SK-N-SH (cell line): ENCODE measurements around the gene PARD3B. TPM values are rescaled to one million over a fixed set of nuclear protein-coding genes. Genes with fewer than 3 reads are reported as not detected.
A peak's percentile ranks its signal among the peaks of the same experiment; 100 is the strongest.

Experiments
- CTCF ChIA-PET: fragments of 300-600, 350-600 bp; formaldehyde crosslinking; extraction: SDS; loops from one replicate; lab custom pipeline; 2021; lab: Yijun Ruan, JAX
- POLR2A ChIA-PET: fragments of 350-600 bp; sonication (Branson Sonifier 250); formaldehyde crosslinking; extraction: SDS; loops from one replicate; lab custom pipeline; 2020; ENCODE audit warnings: antibody characterized with exemption, inconsistent platforms; lab: Yijun Ruan, JAX
- DNase-seq: peaks from one replicate; pipeline ENCODE4 v3.0.0; 2012
- H2AFZ ChIP-seq: fragments of 200-600 bp; sonication (generic); 2 replicates; pipeline ENCODE4 v1.8.1; 2016; ENCODE audit warnings: antibody characterized with exemption, mild to moderate bottlenecking, low read depth
- H3F3A ChIP-seq: fragments of 200-600 bp; sonication (generic); replicated peaks from 2 replicates; pipeline ENCODE3; 2016; ENCODE audit warnings: antibody characterized with exemption, mild to moderate bottlenecking; ENCODE audit not compliant: insufficient read depth
- H3K27ac ChIP-seq, 2 experiments: fragments of 200-500 bp in 1 of 2; fragments of 200-600 bp in 1 of 2; sonication (Bioruptor generic) in 1 of 2; sonication (generic), shearing (Covaris generic) in 1 of 2; 2 replicates each; pipeline versions ENCODE4 v1.5.1 to v1.6.1; 2014 to 2016; ENCODE audit warnings: low read depth in 2 of 2, inconsistent platforms in 1 of 2, low read length in 1 of 2, mild to moderate bottlenecking in 1 of 2, mixed read lengths in 1 of 2
- H3K27me3 ChIP-seq: fragments of 200-600 bp; sonication (generic), shearing (Covaris generic); 2 replicates; pipeline ENCODE4 v1.6.1; 2016; ENCODE audit warnings: mixed run types; ENCODE audit not compliant: insufficient read depth
- H3K36me3 ChIP-seq, 2 experiments: fragments of 200-500 bp in 1 of 2; fragments of 200-600 bp in 1 of 2; sonication (Bioruptor generic) in 1 of 2; sonication (generic) in 1 of 2; replicated peaks in 1 of 2; 2 replicates each; pipeline versions ENCODE3 to v1.5.1; 2014 to 2016; ENCODE audit warnings: low read length in 1 of 2, mild to moderate bottlenecking in 1 of 2; ENCODE audit not compliant: insufficient read depth in 2 of 2, control insufficient read depth in 1 of 2
- H3K4me1 ChIP-seq, 2 experiments: fragments of 200-500 bp in 1 of 2; fragments of 200-600 bp in 1 of 2; sonication (Bioruptor generic) in 1 of 2; sonication (generic), shearing (Covaris generic) in 1 of 2; 2 replicates each; pipeline versions ENCODE4 v1.5.1 to v1.6.1; 2014 to 2016; ENCODE audit warnings: low read depth in 1 of 2, low read length in 1 of 2, mixed run types in 1 of 2; ENCODE audit not compliant: insufficient read depth in 2 of 2, control insufficient read depth in 1 of 2
- H3K4me2 ChIP-seq: fragments of 200-600 bp; sonication (generic), shearing (Covaris generic); 2 replicates; pipeline ENCODE4 v1.6.1; 2017; ENCODE audit warnings: mixed run types
- H3K4me3 ChIP-seq, 2 experiments: fragments of 200-500 bp in 1 of 2; fragments of 200-600 bp in 1 of 2; sonication (Bioruptor generic) in 1 of 2; sonication (generic), shearing (Covaris generic) in 1 of 2; 2 replicates each; pipeline versions ENCODE4 v1.5.1 to v1.8.1; 2014 to 2016; ENCODE audit warnings: low read depth in 2 of 2, inconsistent platforms in 1 of 2, low read length in 1 of 2, mild to moderate bottlenecking in 1 of 2, mixed read lengths in 1 of 2, moderate library complexity in 1 of 2
- H3K79me2 ChIP-seq: fragments of 200-600 bp; sonication (generic); 2 replicates; pipeline ENCODE4 v1.8.1; 2017; ENCODE audit warnings: mild to moderate bottlenecking; ENCODE audit not compliant: insufficient read depth
- H3K9ac ChIP-seq: fragments of 200-600 bp; sonication (generic); 2 replicates; pipeline ENCODE4 v1.6.1; 2017; ENCODE audit warnings: mixed run types
- H3K9me2 ChIP-seq: fragments of 200-600 bp; sonication (generic); 2 replicates; pipeline ENCODE4 v1.6.1; 2017; ENCODE audit warnings: mixed run types
- H3K9me3 ChIP-seq: fragments of 200-600 bp; sonication (generic); 2 replicates; pipeline ENCODE4 v1.6.1; 2017; ENCODE audit warnings: mixed run types, mild to moderate bottlenecking, moderate library complexity
- H4K20me1 ChIP-seq: fragments of 200-600 bp; sonication (generic); 2 replicates; pipeline ENCODE4 v1.6.1; 2017; ENCODE audit warnings: mild to moderate bottlenecking, mixed run types; ENCODE audit not compliant: insufficient read depth
- CHD2 ChIP-seq: fragments of 150-350 bp; IDR thresholded peaks from 2 replicates; pipeline ENCODE4 v1.6.1; 2018; ENCODE audit warnings: low read length; ENCODE audit not compliant: partially characterized antibody
- GATA2 ChIP-seq: sonication (generic); formaldehyde crosslinking; IDR thresholded peaks from 2 replicates; pipeline ENCODE4 v1.5.0; 2020; ENCODE audit warnings: mild to moderate bottlenecking, missing genetic modification reagents
- JUND ChIP-seq: IDR thresholded peaks from 2 replicates; pipeline ENCODE4 v1.4.0; 2012
- NFIC ChIP-seq: IDR thresholded peaks from 2 replicates; pipeline ENCODE4 v1.4.0; 2012; ENCODE audit warnings: borderline replicate concordance
- NRF1 ChIP-seq: IDR thresholded peaks from 2 replicates; pipeline ENCODE4 v1.6.1; 2012; ENCODE audit warnings: low read depth, mild to moderate bottlenecking, low read length
- POLR2AphosphoS5 ChIP-seq: IDR thresholded peaks from 2 replicates; pipeline ENCODE4 v1.6.1; 2012; ENCODE audit warnings: low read depth, low read length
- SMC3 ChIP-seq: IDR thresholded peaks from 2 replicates; pipeline ENCODE4 v1.6.1; 2012; ENCODE audit warnings: low read depth, low read length, improper control_type of control experiment
- whole genome bisulfite sequencing: methylation state at CpG from one replicate; pipeline ENCODE4 v1.1.6; 2017; ENCODE audit warnings: low lambda C conversion rate; 5-methylcytosine and 5-hydroxymethylcytosine counted together
- polyA plus RNA-seq, 3 experiments: library from polyadenylated mRNA; depleted of rRNA; stranded (reverse); fragments of >200 nt; gene quantifications; 2 replicates each; pipeline ENCODE4 v1.2.3, GENCODE V29; 2012
- TF ChIP-seq, protein P1 (sequence below): IDR thresholded peaks from 2 replicates; pipeline ENCODE4 v1.6.1; 2012; ENCODE audit warnings: mild to moderate bottlenecking, low read depth, low read length, moderate library complexity
- TF ChIP-seq, protein P2 (sequence below): IDR thresholded peaks from 2 replicates; pipeline ENCODE4 v1.4.0; 2012; ENCODE audit warnings: low read depth, borderline replicate concordance
- TF ChIP-seq, protein P3 (sequence below): IDR thresholded peaks from 2 replicates; pipeline ENCODE4; 2012
- TF ChIP-seq, protein P4 (sequence below): fragments of 150-350 bp; IDR thresholded peaks from 2 replicates; pipeline ENCODE4 v1.6.1; 2016; ENCODE audit warnings: mild to moderate bottlenecking, low read depth, low read length
- TF ChIP-seq, protein P5 (sequence below): fragments of 200-600 bp; sonication (generic); IDR thresholded peaks from 2 replicates; pipeline ENCODE4 v1.6.1; 2017; ENCODE audit warnings: antibody characterized with exemption, mild to moderate bottlenecking, moderate library complexity

PARD3B gene
- polyA plus RNA-seq, 1 of the 3 experiments (the other 2 are of a cell fraction), result 0.87 TPM

DNA sequence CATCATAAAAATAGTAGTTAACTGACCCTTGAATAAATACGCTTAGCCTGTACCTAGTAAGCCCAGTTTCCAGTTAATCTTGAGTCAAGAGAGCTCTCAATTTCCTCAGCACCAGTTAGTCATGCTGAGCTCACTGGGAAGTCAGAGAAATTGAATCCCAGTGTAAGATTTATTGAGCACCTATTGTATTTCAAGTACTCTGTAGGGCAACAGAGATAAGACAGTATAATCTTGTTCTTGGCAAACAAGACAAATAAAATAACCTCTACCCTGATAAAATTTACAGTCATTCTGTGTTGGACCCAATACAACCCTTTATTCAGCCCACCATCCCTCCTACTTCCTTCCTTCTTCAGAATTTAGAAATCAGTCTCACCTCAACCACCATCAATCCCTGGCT is 1065.2 kb downstream of the PARD3B start:
- ChIA-PET POLR2A (no interaction called here), CTCF (interaction anchor here (0.7 to 1.4 kb wide), 3 partner anchors 16 to 201 kb away, joined by 3 read pairs; no protein-coding TSS in a partner anchor)
- no peaks in the 10 kb centered on the region for H3K36me3 ChIP-seq
- H3K4me1 ChIP-seq, result peaks cover 0 to 16% of the 10 kb centered on the region in 2 experiments; a peak in 2 of 4 replicates
- H3F3A ChIP-seq, result no peaks in the 10 kb centered on the region
- H3K27me3 ChIP-seq, result no peaks in the 10 kb centered on the region
- H4K20me1 ChIP-seq, result no peaks in the 10 kb centered on the region
- H3K4me2 ChIP-seq, result no peak overlapping the region
- WGBS, result 78% methylated on average over 1 of the region's 1 CpG
- no peak overlapping the region for H2AFZ ChIP-seq
- no peak for DNase-seq
- no peaks in the 10 kb centered on the region for H3K79me2 ChIP-seq
- no peaks in the 10 kb centered on the region for H3K9me3 ChIP-seq
- H3K9ac ChIP-seq, result no peak overlapping the region
- TF ChIP-seq GATA2 (CRISPR knock-in tag) (no peak), POLR2AphosphoS5 (no peak)
- TF ChIP-seq, protein P1, sequence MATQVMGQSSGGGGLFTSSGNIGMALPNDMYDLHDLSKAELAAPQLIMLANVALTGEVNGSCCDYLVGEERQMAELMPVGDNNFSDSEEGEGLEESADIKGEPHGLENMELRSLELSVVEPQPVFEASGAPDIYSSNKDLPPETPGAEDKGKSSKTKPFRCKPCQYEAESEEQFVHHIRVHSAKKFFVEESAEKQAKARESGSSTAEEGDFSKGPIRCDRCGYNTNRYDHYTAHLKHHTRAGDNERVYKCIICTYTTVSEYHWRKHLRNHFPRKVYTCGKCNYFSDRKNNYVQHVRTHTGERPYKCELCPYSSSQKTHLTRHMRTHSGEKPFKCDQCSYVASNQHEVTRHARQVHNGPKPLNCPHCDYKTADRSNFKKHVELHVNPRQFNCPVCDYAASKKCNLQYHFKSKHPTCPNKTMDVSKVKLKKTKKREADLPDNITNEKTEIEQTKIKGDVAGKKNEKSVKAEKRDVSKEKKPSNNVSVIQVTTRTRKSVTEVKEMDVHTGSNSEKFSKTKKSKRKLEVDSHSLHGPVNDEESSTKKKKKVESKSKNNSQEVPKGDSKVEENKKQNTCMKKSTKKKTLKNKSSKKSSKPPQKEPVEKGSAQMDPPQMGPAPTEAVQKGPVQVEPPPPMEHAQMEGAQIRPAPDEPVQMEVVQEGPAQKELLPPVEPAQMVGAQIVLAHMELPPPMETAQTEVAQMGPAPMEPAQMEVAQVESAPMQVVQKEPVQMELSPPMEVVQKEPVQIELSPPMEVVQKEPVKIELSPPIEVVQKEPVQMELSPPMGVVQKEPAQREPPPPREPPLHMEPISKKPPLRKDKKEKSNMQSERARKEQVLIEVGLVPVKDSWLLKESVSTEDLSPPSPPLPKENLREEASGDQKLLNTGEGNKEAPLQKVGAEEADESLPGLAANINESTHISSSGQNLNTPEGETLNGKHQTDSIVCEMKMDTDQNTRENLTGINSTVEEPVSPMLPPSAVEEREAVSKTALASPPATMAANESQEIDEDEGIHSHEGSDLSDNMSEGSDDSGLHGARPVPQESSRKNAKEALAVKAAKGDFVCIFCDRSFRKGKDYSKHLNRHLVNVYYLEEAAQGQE, result no peak
- TF ChIP-seq, protein P2, sequence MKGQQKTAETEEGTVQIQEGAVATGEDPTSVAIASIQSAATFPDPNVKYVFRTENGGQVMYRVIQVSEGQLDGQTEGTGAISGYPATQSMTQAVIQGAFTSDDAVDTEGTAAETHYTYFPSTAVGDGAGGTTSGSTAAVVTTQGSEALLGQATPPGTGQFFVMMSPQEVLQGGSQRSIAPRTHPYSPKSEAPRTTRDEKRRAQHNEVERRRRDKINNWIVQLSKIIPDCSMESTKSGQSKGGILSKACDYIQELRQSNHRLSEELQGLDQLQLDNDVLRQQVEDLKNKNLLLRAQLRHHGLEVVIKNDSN, result no peak
- TF ChIP-seq, protein P3, sequence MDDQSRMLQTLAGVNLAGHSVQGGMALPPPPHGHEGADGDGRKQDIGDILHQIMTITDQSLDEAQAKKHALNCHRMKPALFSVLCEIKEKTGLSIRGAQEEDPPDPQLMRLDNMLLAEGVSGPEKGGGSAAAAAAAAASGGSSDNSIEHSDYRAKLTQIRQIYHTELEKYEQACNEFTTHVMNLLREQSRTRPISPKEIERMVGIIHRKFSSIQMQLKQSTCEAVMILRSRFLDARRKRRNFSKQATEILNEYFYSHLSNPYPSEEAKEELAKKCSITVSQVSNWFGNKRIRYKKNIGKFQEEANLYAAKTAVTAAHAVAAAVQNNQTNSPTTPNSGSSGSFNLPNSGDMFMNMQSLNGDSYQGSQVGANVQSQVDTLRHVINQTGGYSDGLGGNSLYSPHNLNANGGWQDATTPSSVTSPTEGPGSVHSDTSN, result peak; percentile 23; the same call in 1 of the 2 replicates
- no peak overlapping the region for H3K27ac ChIP-seq
- no peak overlapping the region for H3K4me3 ChIP-seq
- no peaks in the 10 kb centered on the region for H3K9me2 ChIP-seq

DNA sequence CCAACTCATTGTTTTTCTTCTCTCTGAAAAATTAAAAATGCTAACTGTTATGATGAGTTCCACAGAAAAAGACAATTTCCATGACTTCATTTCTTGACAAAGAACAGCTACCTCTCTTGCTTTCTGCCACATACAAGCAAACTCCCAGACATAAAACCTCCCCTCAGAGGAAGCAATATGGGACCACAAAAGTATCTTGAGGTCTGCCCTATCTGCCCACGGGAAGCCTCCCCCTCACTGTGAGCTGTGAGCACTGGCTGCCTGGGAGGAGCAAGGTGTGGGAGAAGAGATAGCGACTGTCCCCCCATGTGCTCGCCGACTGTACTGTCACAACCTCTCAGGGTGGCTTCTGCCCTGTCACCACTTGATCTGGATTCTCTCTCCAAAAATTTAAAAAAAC is 1067.4 kb downstream of the PARD3B start:
- Histone ChIP-seq H3K36me3 (no peaks in the 10 kb centered on the region), H3K9me3 (no peaks in the 10 kb centered on the region), H3K9me2 (no peaks in the 10 kb centered on the region), H3K27me3 (no peaks in the 10 kb centered on the region), H3K4me3 (no peak overlapping the region), H3K4me1 (peaks cover 0 to 16% of the 10 kb centered on the region in 2 experiments; a peak in 2 of 4 replicates), H3F3A (no peaks in the 10 kb centered on the region), H3K4me2 (no peak overlapping the region), H4K20me1 (no peaks in the 10 kb centered on the region), H3K79me2 (no peaks in the 10 kb centered on the region), H3K27ac (peak overlapping the region in 1 of 2 experiments; percentile 76; a peak in 2 of 4 replicates), H3K9ac (no peak overlapping the region), H2AFZ (no peak overlapping the region)
- DNase-seq, result peak; percentile 14
- TF ChIP-seq CHD2 (no peak), SMC3 (no peak), NFIC (no peak), JUND (no peak), NRF1 (no peak)
- TF ChIP-seq, protein P4, sequence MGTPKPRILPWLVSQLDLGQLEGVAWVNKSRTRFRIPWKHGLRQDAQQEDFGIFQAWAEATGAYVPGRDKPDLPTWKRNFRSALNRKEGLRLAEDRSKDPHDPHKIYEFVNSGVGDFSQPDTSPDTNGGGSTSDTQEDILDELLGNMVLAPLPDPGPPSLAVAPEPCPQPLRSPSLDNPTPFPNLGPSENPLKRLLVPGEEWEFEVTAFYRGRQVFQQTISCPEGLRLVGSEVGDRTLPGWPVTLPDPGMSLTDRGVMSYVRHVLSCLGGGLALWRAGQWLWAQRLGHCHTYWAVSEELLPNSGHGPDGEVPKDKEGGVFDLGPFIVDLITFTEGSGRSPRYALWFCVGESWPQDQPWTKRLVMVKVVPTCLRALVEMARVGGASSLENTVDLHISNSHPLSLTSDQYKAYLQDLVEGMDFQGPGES, result no peak
- TF ChIP-seq, protein P5, sequence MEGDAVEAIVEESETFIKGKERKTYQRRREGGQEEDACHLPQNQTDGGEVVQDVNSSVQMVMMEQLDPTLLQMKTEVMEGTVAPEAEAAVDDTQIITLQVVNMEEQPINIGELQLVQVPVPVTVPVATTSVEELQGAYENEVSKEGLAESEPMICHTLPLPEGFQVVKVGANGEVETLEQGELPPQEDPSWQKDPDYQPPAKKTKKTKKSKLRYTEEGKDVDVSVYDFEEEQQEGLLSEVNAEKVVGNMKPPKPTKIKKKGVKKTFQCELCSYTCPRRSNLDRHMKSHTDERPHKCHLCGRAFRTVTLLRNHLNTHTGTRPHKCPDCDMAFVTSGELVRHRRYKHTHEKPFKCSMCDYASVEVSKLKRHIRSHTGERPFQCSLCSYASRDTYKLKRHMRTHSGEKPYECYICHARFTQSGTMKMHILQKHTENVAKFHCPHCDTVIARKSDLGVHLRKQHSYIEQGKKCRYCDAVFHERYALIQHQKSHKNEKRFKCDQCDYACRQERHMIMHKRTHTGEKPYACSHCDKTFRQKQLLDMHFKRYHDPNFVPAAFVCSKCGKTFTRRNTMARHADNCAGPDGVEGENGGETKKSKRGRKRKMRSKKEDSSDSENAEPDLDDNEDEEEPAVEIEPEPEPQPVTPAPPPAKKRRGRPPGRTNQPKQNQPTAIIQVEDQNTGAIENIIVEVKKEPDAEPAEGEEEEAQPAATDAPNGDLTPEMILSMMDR, result no peak
- WGBS, result 74% methylated on average over 4 of the region's 4 CpGs
- POLR2A ChIA-PET, result no interaction called here
- CTCF ChIA-PET, result interaction anchor here (1.2 kb wide), 1 partner anchor 741 kb away, joined by 3 read pairs; no protein-coding TSS in a partner anchor
